Daoy (cell line): ENCODE results near the gene PARP16. TPM values are rescaled to one million over a fixed set of nuclear protein-coding genes. Genes with fewer than 3 reads are reported as not detected.

Source experiments
- DNase-seq: peaks from one replicate; pipeline ENCODE4 v3.0.0-alpha.2; 2015; ENCODE audit warnings: low read depth
- total RNA-seq: library from RNA; depleted of rRNA; stranded (reverse); fragments of >200 nt; shearing (Covaris generic); gene quantifications from 2 replicates; pipeline ENCODE4 v1.2.3, GENCODE V29; 2014

PARP16 gene
- total RNA-seq, 1 experiment from 2014 or later: 3.8 TPM

- no peak for DNase-seq
These were observed 25.1 kb upstream of the PARP16 start for GRCh38 chr15:65311760-65312159.

- no peak for DNase-seq
These were observed 23.9 kb upstream of the PARP16 start for GRCh38 chr15:65310431-65311137.

GRCh38 chr15:65309882-65310418, 23.3 kb upstream of the PARP16 start:
- DNase-seq: no peak

GRCh38 chr15:65307978-65308377, 21.3 kb upstream of the PARP16 start:
- DNase-seq: no peak

GRCh38 chr15:65306551-65306950, 19.9 kb upstream of the PARP16 start:
- DNase-seq: no peak

GRCh38 chr15:65305776-65306175, 19.1 kb upstream of the PARP16 start:
- DNase-seq: peak; percentile 67

- DNase-seq: peak; percentile 98
These were observed 18.6 kb upstream of the PARP16 start for GRCh38 chr15:65305150-65305758.

GRCh38 chr15:65304381-65305149, 17.9 kb upstream of the PARP16 start, which contains the start of gene RNU5B-1:
Gene RNU5B-1 (plus strand): TSS chr15:65304677.
- peak; percentile 83 for DNase-seq

GRCh38 chr15:65303687-65304380, 17.2 kb upstream of the PARP16 start:
- DNase-seq: peak; percentile 49

GRCh38 chr15:65302061-65302460, 15.4 kb upstream of the PARP16 start:
- no peak for DNase-seq

GRCh38 chr15:65300924-65301441, 14.3 kb upstream of the PARP16 start:
- DNase-seq: no peak

GRCh38 chr15:65298731-65299130, 12.0 kb upstream of the PARP16 start:
- no peak for DNase-seq

GRCh38 chr15:65292938-65293518, 6.3 kb upstream of the PARP16 start:
- DNase-seq: no peak

GRCh38 chr15:65290228-65290627, 3.5 kb upstream of the PARP16 start:
- no peak for DNase-seq

- no peak for DNase-seq
These were observed 2.7 kb upstream of the PARP16 start for GRCh38 chr15:65289261-65289854.

- no peak for DNase-seq
These were observed 805 bp upstream of the PARP16 start for GRCh38 chr15:65287520-65287855.

- peak; percentile 35 for DNase-seq
These were observed 497 bp downstream of the PARP16 start for GRCh38 chr15:65286069-65286703.

GRCh38 chr15:65285291-65286068, 1.2 kb downstream of the PARP16 start:
- no peak for DNase-seq

- DNase-seq: no peak
These were observed 8.2 kb downstream of the PARP16 start for GRCh38 chr15:65278480-65278879.

- DNase-seq: no peak
These were observed 9.7 kb downstream of the PARP16 start for GRCh38 chr15:65277015-65277414.
